ENCODE measurements around the gene TMEM163. TPM values are rescaled to one million over a fixed set of nuclear protein-coding genes. Genes with fewer than 3 reads are reported as not detected.

The TMEM163 gene
- total RNA-seq, 1 donor from 2014 or later, result 0.18 TPM

GRCh38 chr2:134436706-134437105 is 282.1 kb downstream of the TMEM163 start:
- Mint-ChIP-seq H3K36me3 (ENCODE audit: low read depth, unreplicated experiment) (peaks cover 26% of the 10 kb centered on the region), H3K27ac (ENCODE audit: unreplicated experiment) (no peak overlapping the region), H3K4me1 (ENCODE audit: low read depth, unreplicated experiment) (peaks cover 16% of the 10 kb centered on the region), H3K27me3 (ENCODE audit: low read depth, unreplicated experiment) (no peaks in the 10 kb centered on the region), H3K9me3 (ENCODE audit: unreplicated experiment) (peaks cover 2% of the 10 kb centered on the region), H3K4me3 (ENCODE audit: unreplicated experiment) (no peak overlapping the region)
- no peak overlapping the region for H3K9ac ChIP-seq (ENCODE audit: low read length)
- H3K79me2 ChIP-seq (ENCODE audit: insufficient read depth, low read length), result no peaks in the 10 kb centered on the region
- FAIRE-seq, result no peak
- no peaks in the 10 kb centered on the region for H3K27me3 ChIP-seq (ENCODE audit: insufficient read depth, low read length)
- H4K20me1 ChIP-seq (ENCODE audit: insufficient read depth, low read length), result no peaks in the 10 kb centered on the region
- peaks cover 10% of the 10 kb centered on the region for H3K4me1 ChIP-seq (ENCODE audit: insufficient read depth, low read length)
- DNase-seq (ENCODE audit: low read depth), result no peak
- H3K9me3 ChIP-seq (ENCODE audit: insufficient read depth, low read depth, low read length), result no peaks in the 10 kb centered on the region
- no peak for TF ChIP-seq CTCF (IDR thresholded peaks at IDR 0.05; ENCODE audit: insufficient read depth, low read depth, low read length)
- TF ChIP-seq EZH2 (IDR thresholded peaks at IDR 0.05; ENCODE audit: insufficient read depth, low read length), result no peak
- H3K4me2 ChIP-seq (ENCODE audit: low read length), result no peak overlapping the region
- H2AFZ ChIP-seq (ENCODE audit: low read depth, low read length), result no peak overlapping the region
- H3K27ac ChIP-seq (ENCODE audit: low read depth, low read length), result no peak overlapping the region
- H3K36me3 ChIP-seq (ENCODE audit: insufficient read depth, low read length), result no peaks in the 10 kb centered on the region
- H3K4me3 ChIP-seq (ENCODE audit: insufficient read depth, low read depth, low read length), result no peak overlapping the region

GRCh38 chr2:134435936-134436335 is 282.9 kb downstream of the TMEM163 start:
- Histone ChIP-seq H2AFZ (ENCODE audit: low read depth, low read length) (no peak overlapping the region), H3K4me3 (ENCODE audit: insufficient read depth, low read depth, low read length) (no peak overlapping the region), H3K9me3 (ENCODE audit: insufficient read depth, low read depth, low read length) (no peaks in the 10 kb centered on the region), H3K79me2 (ENCODE audit: insufficient read depth, low read length) (no peaks in the 10 kb centered on the region), H3K4me1 (ENCODE audit: insufficient read depth, low read length) (peaks cover 12% of the 10 kb centered on the region), H3K36me3 (ENCODE audit: insufficient read depth, low read length) (no peaks in the 10 kb centered on the region), H3K9ac (ENCODE audit: low read length) (no peak overlapping the region), H3K4me2 (ENCODE audit: low read length) (no peak overlapping the region), H3K27me3 (ENCODE audit: insufficient read depth, low read length) (no peaks in the 10 kb centered on the region), H4K20me1 (ENCODE audit: insufficient read depth, low read length) (no peaks in the 10 kb centered on the region), H3K27ac (ENCODE audit: low read depth, low read length) (no peak overlapping the region)
- no peak for DNase-seq (ENCODE audit: low read depth)
- Mint-ChIP-seq H3K27ac (ENCODE audit: unreplicated experiment) (no peak overlapping the region), H3K9me3 (ENCODE audit: unreplicated experiment) (peaks cover 2% of the 10 kb centered on the region), H3K4me1 (ENCODE audit: low read depth, unreplicated experiment) (peaks cover 21% of the 10 kb centered on the region), H3K27me3 (ENCODE audit: low read depth, unreplicated experiment) (no peaks in the 10 kb centered on the region), H3K36me3 (ENCODE audit: low read depth, unreplicated experiment) (peaks cover 28% of the 10 kb centered on the region), H3K4me3 (ENCODE audit: unreplicated experiment) (no peak overlapping the region)
- no peak for FAIRE-seq
- TF ChIP-seq EZH2 (IDR thresholded peaks at IDR 0.05; ENCODE audit: insufficient read depth, low read length), result no peak
- no peak for TF ChIP-seq CTCF (IDR thresholded peaks at IDR 0.05; ENCODE audit: insufficient read depth, low read depth, low read length)

- Mint-ChIP-seq H3K36me3 (ENCODE audit: low read depth, unreplicated experiment) (peaks cover 30% of the 10 kb centered on the region), H3K4me1 (ENCODE audit: low read depth, unreplicated experiment) (peaks cover 26% of the 10 kb centered on the region), H3K27me3 (ENCODE audit: low read depth, unreplicated experiment) (no peaks in the 10 kb centered on the region), H3K9me3 (ENCODE audit: unreplicated experiment) (peaks cover 2% of the 10 kb centered on the region), H3K27ac (ENCODE audit: unreplicated experiment) (no peak overlapping the region), H3K4me3 (ENCODE audit: unreplicated experiment) (no peak overlapping the region)
- no peak overlapping the region for H3K4me2 ChIP-seq (ENCODE audit: low read length)
- TF ChIP-seq EZH2 (IDR thresholded peaks at IDR 0.05; ENCODE audit: insufficient read depth, low read length), result no peak
- TF ChIP-seq CTCF (IDR thresholded peaks at IDR 0.05; ENCODE audit: insufficient read depth, low read depth, low read length), result no peak
- FAIRE-seq, result no peak
- H3K79me2 ChIP-seq (ENCODE audit: insufficient read depth, low read length), result no peaks in the 10 kb centered on the region
- no peaks in the 10 kb centered on the region for H3K9me3 ChIP-seq (ENCODE audit: insufficient read depth, low read depth, low read length)
- H3K4me3 ChIP-seq (ENCODE audit: insufficient read depth, low read depth, low read length), result no peak overlapping the region
- H3K27ac ChIP-seq (ENCODE audit: low read depth, low read length), result no peak overlapping the region
- no peaks in the 10 kb centered on the region for H3K36me3 ChIP-seq (ENCODE audit: insufficient read depth, low read length)
- no peaks in the 10 kb centered on the region for H4K20me1 ChIP-seq (ENCODE audit: insufficient read depth, low read length)
- no peaks in the 10 kb centered on the region for H3K27me3 ChIP-seq (ENCODE audit: insufficient read depth, low read length)
- no peak overlapping the region for H2AFZ ChIP-seq (ENCODE audit: low read depth, low read length)
- DNase-seq (ENCODE audit: low read depth), result no peak
- H3K4me1 ChIP-seq (ENCODE audit: insufficient read depth, low read length), result peaks cover 12% of the 10 kb centered on the region
- H3K9ac ChIP-seq (ENCODE audit: low read length), result no peak overlapping the region
These were observed 283.3 kb downstream of the TMEM163 start for GRCh38 chr2:134435505-134435904.

All from astrocyte (in vitro differentiated cells and primary cell).